ENCODE data around the gene OR2AE1.

GRCh38 chr7:99848420-99849216 is 28.2 kb downstream of the OR2AE1 start:
- TF ChIP-seq CTCF (conservative IDR thresholded peaks at IDR 0.05; ENCODE audit: low read depth, low read length) (no peak), NFE2L2 (IDR thresholded peaks at IDR 0.05; ENCODE audit: low read depth, low read length) (no peak), ELK1 (IDR thresholded peaks at IDR 0.05; ENCODE audit: borderline replicate concordance, low read depth, low read length) (no peak), RFX5 (IDR thresholded peaks at IDR 0.05; ENCODE audit: low read depth, low read length) (no peak), CHD1 (IDR thresholded peaks at IDR 0.05; ENCODE audit: low read depth, low read length) (no peak), POLR2A (IDR thresholded peaks at IDR 0.05; ENCODE audit: low read depth, low read length) (no peak), RCOR1 (IDR thresholded peaks at IDR 0.05; ENCODE audit: insufficient replicate concordance, low read length) (no peak), MAFK (IDR thresholded peaks at IDR 0.05; ENCODE audit: low read depth, low read length) (no peak)
